ENCODE results near the gene PPP4R2. TPM values are rescaled to one million over a fixed set of nuclear protein-coding genes. Genes with fewer than 3 reads are reported as not detected.

PPP4R2 gene
- total and polyA plus RNA-seq, 2 of the 4 experiments (the other 2 are of a cell fraction), result 13.5 to 31.4 TPM

DNA sequence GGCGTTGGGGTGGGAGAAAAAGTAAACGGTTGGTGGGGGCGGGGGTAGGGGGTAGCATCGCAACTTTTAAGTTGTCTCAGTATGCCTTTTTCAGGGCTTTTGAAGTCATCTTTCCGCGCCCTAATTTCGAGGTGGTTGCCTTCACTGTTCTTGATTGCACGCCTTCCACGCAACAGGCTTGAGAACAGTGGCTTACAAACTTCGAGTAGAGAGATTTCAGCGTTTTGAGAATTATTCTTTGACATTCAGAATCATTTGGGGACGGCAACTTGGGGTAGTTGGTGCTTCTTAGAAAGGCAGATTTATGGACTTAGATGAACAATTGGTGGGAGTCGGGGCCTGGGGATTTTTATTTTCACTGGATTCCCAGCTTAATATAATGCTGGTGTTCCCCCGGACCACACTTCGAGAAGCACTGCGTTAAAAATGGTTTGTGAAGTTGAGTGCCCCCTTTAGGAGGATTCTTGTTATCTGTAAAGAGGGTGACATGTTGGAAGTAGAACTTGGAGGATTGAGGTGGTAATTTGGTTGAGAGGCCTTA, 880 bp downstream of the PPP4R2 start (continued):
- TF ChIP-seq CEBPB (IDR thresholded peaks at IDR 0.05; ENCODE audit: low read depth, low read length), result no peak

- no peak overlapping the region for H2BK15ac ChIP-seq (ENCODE audit: low read depth, low read length)
- in situ Hi-C loops (cut with MboI; ENCODE audit: low sequenced_read_pairs), result no loop called here
- H3K9me3 ChIP-seq (ENCODE audit: control insufficient read depth, insufficient read depth, low read length), result no peaks in the 10 kb centered on the region
- no peak overlapping the region for H4K8ac ChIP-seq (ENCODE audit: low read depth in 2 of 2, low read length in 2 of 2)
- BruUV-seq (replicated peaks), result no TSS peak
- DNase-seq (no peak), ATAC-seq (ENCODE audit: low read depth) (no peak)
- H2AK5ac ChIP-seq (ENCODE audit: low read depth, low read length), result no peak overlapping the region
- peaks cover 16% of the 10 kb centered on the region for H3K36me3 ChIP-seq (ENCODE audit: control insufficient read depth, insufficient read depth, low read length)
- no peak overlapping the region for H2AK9ac ChIP-seq (replicated peaks; ENCODE audit: low read depth, low read length, poor library complexity)
- no peak overlapping the region for H3K14ac ChIP-seq (replicated peaks; ENCODE audit: low read depth, low read length)
- dilution Hi-C loops (cut with HindIII; ENCODE audit: low sequenced_read_pairs, unreplicated experiment), result no loop called here
- TF ChIP-seq CHD1 (IDR thresholded peaks at IDR 0.05; ENCODE audit: low read depth, low read length) (no peak), MAFK (IDR thresholded peaks at IDR 0.05; ENCODE audit: low read depth, low read length) (no peak), ELK1 (IDR thresholded peaks at IDR 0.05; ENCODE audit: borderline replicate concordance, low read depth, low read length) (no peak), BHLHE40 (IDR thresholded peaks at IDR 0.05; ENCODE audit: low read depth, low read length) (no peak), MAZ (IDR thresholded peaks at IDR 0.05; ENCODE audit: borderline replicate concordance, low read depth, low read length) (no peak), CEBPB (IDR thresholded peaks at IDR 0.05; ENCODE audit: low read depth, low read length) (no peak), FOS (IDR thresholded peaks at IDR 0.05; ENCODE audit: low read depth, low read length) (no peak)
- TF ChIP-seq, protein P1, sequence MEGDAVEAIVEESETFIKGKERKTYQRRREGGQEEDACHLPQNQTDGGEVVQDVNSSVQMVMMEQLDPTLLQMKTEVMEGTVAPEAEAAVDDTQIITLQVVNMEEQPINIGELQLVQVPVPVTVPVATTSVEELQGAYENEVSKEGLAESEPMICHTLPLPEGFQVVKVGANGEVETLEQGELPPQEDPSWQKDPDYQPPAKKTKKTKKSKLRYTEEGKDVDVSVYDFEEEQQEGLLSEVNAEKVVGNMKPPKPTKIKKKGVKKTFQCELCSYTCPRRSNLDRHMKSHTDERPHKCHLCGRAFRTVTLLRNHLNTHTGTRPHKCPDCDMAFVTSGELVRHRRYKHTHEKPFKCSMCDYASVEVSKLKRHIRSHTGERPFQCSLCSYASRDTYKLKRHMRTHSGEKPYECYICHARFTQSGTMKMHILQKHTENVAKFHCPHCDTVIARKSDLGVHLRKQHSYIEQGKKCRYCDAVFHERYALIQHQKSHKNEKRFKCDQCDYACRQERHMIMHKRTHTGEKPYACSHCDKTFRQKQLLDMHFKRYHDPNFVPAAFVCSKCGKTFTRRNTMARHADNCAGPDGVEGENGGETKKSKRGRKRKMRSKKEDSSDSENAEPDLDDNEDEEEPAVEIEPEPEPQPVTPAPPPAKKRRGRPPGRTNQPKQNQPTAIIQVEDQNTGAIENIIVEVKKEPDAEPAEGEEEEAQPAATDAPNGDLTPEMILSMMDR (conservative IDR thresholded peaks at IDR 0.05; ENCODE audit: low read depth, low read length), result no peak
- H4K91ac ChIP-seq (ENCODE audit: insufficient read depth, low read depth, low read length), result no peak overlapping the region
- no peak overlapping the region for H3K18ac ChIP-seq (ENCODE audit: low read depth, low read length)
- H2AFZ ChIP-seq (replicated peaks; ENCODE audit: low read length, poor library complexity), result no peak overlapping the region
- H3K4ac ChIP-seq (ENCODE audit: low read depth, low read length), result no peak overlapping the region
- H3K79me1 ChIP-seq (ENCODE audit: low read depth in 1 of 2, low read length in 2 of 2), result peaks cover 3 to 17% of the 10 kb centered on the region in 2 experiments; a peak in 2 of 4 replicates
- POLR2A ChIA-PET (ENCODE audit: unreplicated experiment), result no interaction called here
- H3K9me1 ChIP-seq (ENCODE audit: insufficient read depth, low read length), result peaks cover 9% of the 10 kb centered on the region
- CTCF ChIA-PET, result no interaction called here
- H3K4me3 ChIP-seq (ENCODE audit: insufficient read depth, low read depth, low read length), result peak overlapping the region; percentile 79
- no peak overlapping the region for H2BK120ac ChIP-seq (ENCODE audit: low read depth, low read length)
- no peaks in the 10 kb centered on the region for H3K27me3 ChIP-seq (ENCODE audit: control insufficient read depth, insufficient read depth, low read length)
- peak overlapping the region; percentile 48; the same call in 1 of the 2 replicates for H3K9ac ChIP-seq (ENCODE audit: low read depth, low read length)
- peaks cover 60% of the 10 kb centered on the region for H4K20me1 ChIP-seq (ENCODE audit: insufficient read depth, low read length)
- peak overlapping the region; percentile 43 for H2BK5ac ChIP-seq (ENCODE audit: low read depth, low read length, poor library complexity, severe bottlenecking)
- H3K4me2 ChIP-seq (ENCODE audit: low read depth, low read length), result peak overlapping the region; percentile 93
- H2BK20ac ChIP-seq (ENCODE audit: low read depth, low read length), result no peak overlapping the region
- peak overlapping the region; percentile 90 for H3K23ac ChIP-seq (ENCODE audit: low read depth, low read length)
- H3K56ac ChIP-seq (ENCODE audit: extremely low read depth, insufficient read depth, low read length), result no peak overlapping the region; the same call in 1 of the 2 replicates
- no peak overlapping the region for H3K27ac ChIP-seq (ENCODE audit: insufficient read depth, low read length)
- H3K4me1 ChIP-seq (ENCODE audit: control insufficient read depth, insufficient read depth, low read length), result peaks cover 8% of the 10 kb centered on the region
- no CpG with 5 or more reads among the region's 4 CpGs for WGBS, 2 experiments (ENCODE audit: extremely low coverage in 2 of 2, insufficient read length in 1 of 2)
- H4K5ac ChIP-seq (ENCODE audit: low read depth, low read length), result no peak overlapping the region
- intact Hi-C loops (cut with micrococcal nuclease), result loop anchor here (2.0 to 5.0 kb wide), 5 partner anchors 39 to 150 kb away; partner anchors contain the start of genes GXYLT2 and SHQ1
Measured at GRCh38 chr3:72998466-72998865, 1.9 kb downstream of the PPP4R2 start.
